Measurements from ENCODE around the gene PDE6H.

Gene PDE6H

GRCh38 chr12:15007551-15007950, 34.7 kb downstream of the PDE6H start:
- no peak for DNase-seq

- no peak for DNase-seq
Observed at GRCh38 chr12:15011162-15011561, 38.3 kb downstream of the PDE6H start.

GRCh38 chr12:15013634-15014179, 40.9 kb downstream of the PDE6H start:
- DNase-seq, result no peak

- no peak for DNase-seq
Observed at GRCh38 chr12:15014708-15015107, 41.9 kb downstream of the PDE6H start.

- DNase-seq, result no peak
Observed at GRCh38 chr12:15015121-15015520, 42.3 kb downstream of the PDE6H start.

GRCh38 chr12:15020156-15020555, 47.3 kb downstream of the PDE6H start:
- DNase-seq, result no peak

All from NCI-H774 (cell line).